Panc1 (cell line): ENCODE data around the gene NPHP4.

Experiments
- CTCF ChIP-seq: fragments of 450-650 bp; IDR thresholded peaks from 2 replicates; pipeline ENCODE4 v1.5.1; 2017; ENCODE audit warnings: mild to moderate bottlenecking
- REST ChIP-seq, 2 experiments: IDR thresholded peaks; 2 replicates each; pipeline ENCODE4 v1.6.1; 2011 to 2012; ENCODE audit warnings: low read depth in 2 of 2, control low read depth in 1 of 2, low read length in 1 of 2, mild to moderate bottlenecking in 1 of 2, moderate library complexity in 1 of 2; ENCODE audit not compliant: insufficient read depth in 1 of 2
- SIN3A ChIP-seq: IDR thresholded peaks from 2 replicates; pipeline ENCODE4 v1.6.1; 2012; ENCODE audit warnings: low read depth, mild to moderate bottlenecking, low read length, moderate library complexity, borderline replicate concordance; ENCODE audit not compliant: insufficient read depth

- TF ChIP-seq CTCF (no peak), SIN3A (no peak), REST (IDR thresholded peaks at IDR 0.05; ENCODE audit: insufficient read depth in 1 of 2, low read depth in 2 of 2, low read length in 1 of 2) (no peak)
These were observed 94.0 kb downstream of the NPHP4 start for GRCh38 chr1:5898266-5898665.
